DND-41 (cell line): ENCODE results near the gene FANCB.

ENCODE experiments used
- ATAC-seq: fragments of 200-7000 bp; cut with Tn5 transposase; 3 replicates; pipeline ENCODE4 v1.9.1; 2021; ENCODE audit warnings: low read depth; ENCODE audit not compliant: insufficient read depth
- DNase-seq: peaks from one replicate; pipeline ENCODE4 v3.0.0-alpha.2; 2020
- H2AFZ ChIP-seq: 2 replicates; pipeline ENCODE4 v1.6.0; 2012; ENCODE audit warnings: low read depth, low read length
- H3K27ac ChIP-seq: 2 replicates; pipeline ENCODE4 v1.5.1; 2012; ENCODE audit warnings: low read length, inconsistent platforms
- H3K27me3 ChIP-seq: fragments of 200-600 bp; sonication (generic); 2 replicates; pipeline ENCODE4 v1.6.0; 2012; ENCODE audit warnings: low read length, mild to moderate bottlenecking, inconsistent platforms; ENCODE audit not compliant: insufficient read depth, poor library complexity
- H3K36me3 ChIP-seq: 2 replicates; pipeline ENCODE4 v1.5.1; 2012; ENCODE audit warnings: low read length, inconsistent platforms; ENCODE audit not compliant: insufficient read depth
- H3K4me1 ChIP-seq: 2 replicates; pipeline ENCODE4 v1.5.1; 2012; ENCODE audit warnings: mild to moderate bottlenecking, low read length; ENCODE audit not compliant: insufficient read depth
- H3K4me2 ChIP-seq: 2 replicates; pipeline ENCODE4 v1.6.0; 2012; ENCODE audit warnings: mild to moderate bottlenecking, moderate library complexity, low read length, inconsistent platforms; ENCODE audit not compliant: insufficient read depth
- H3K4me3 ChIP-seq, 2 experiments: fragments of 200-600 bp in 1 of 2; shearing (Covaris generic) in 1 of 2; 2 replicates each; pipeline ENCODE4 v1.5.1; 2012 to 2016; ENCODE audit warnings: inconsistent platforms in 2 of 2, low read length in 2 of 2, mild to moderate bottlenecking in 2 of 2, low read depth in 1 of 2, moderate library complexity in 1 of 2
- H3K79me2 ChIP-seq: 2 replicates; pipeline ENCODE4 v1.6.0; 2012; ENCODE audit warnings: low read length, inconsistent platforms; ENCODE audit not compliant: insufficient read depth
- H3K9ac ChIP-seq: 2 replicates; pipeline ENCODE4 v1.6.0; 2012; ENCODE audit warnings: low read depth, mild to moderate bottlenecking, inconsistent platforms, low read length, moderate library complexity
- H3K9me3 ChIP-seq: 2 replicates; pipeline ENCODE4 v1.5.1; 2012; ENCODE audit warnings: low read length, moderate library complexity, mild to moderate bottlenecking, inconsistent platforms; ENCODE audit not compliant: insufficient read depth, severe bottlenecking
- H4K20me1 ChIP-seq: 2 replicates; pipeline ENCODE4 v1.6.0; 2012; ENCODE audit warnings: low read length; ENCODE audit not compliant: insufficient read depth
- CTCF ChIP-seq: IDR thresholded peaks from 2 replicates; pipeline ENCODE4 v1.5.1; 2012; ENCODE audit warnings: borderline replicate concordance, low read length, moderate library complexity, mild to moderate bottlenecking; ENCODE audit not compliant: poor library complexity, severe bottlenecking; ENCODE audit errors: extremely low read depth
- EZH2 ChIP-seq: IDR thresholded peaks from 3 replicates; pipeline ENCODE4 v1.6.1; 2012; ENCODE audit warnings: borderline replicate concordance, low read depth, mild to moderate bottlenecking, moderate library complexity, low read length, inconsistent platforms; ENCODE audit not compliant: severe bottlenecking

FANCB gene

GRCh38 chrX:14865201-14865600 lies 7.7 kb downstream of the FANCB start:
- Histone ChIP-seq H3K27me3 (no peaks in the 10 kb centered on the region), H3K79me2 (peaks cover 58% of the 10 kb centered on the region), H3K27ac (no peak overlapping the region), H4K20me1 (no peaks in the 10 kb centered on the region), H3K4me2 (no peak overlapping the region), H3K9me3 (no peaks in the 10 kb centered on the region), H3K4me1 (0 out of 2 replicates have a peak, but pooled peaks cover 3% of the 10 kb centered on the region), H2AFZ (no peak overlapping the region), H3K36me3 (peaks cover 18% of the 10 kb centered on the region), H3K4me3 (no peak overlapping the region), H3K9ac (no peak overlapping the region)
- DNase-seq: no peak
- no peak for ATAC-seq
- no peak for TF ChIP-seq EZH2
- no peak for TF ChIP-seq CTCF

- Histone ChIP-seq H3K79me2 (peaks cover 52% of the 10 kb centered on the region), H3K36me3 (peaks cover 18% of the 10 kb centered on the region), H3K4me1 (0 out of 2 replicates have a peak, but pooled peaks cover 2% of the 10 kb centered on the region), H3K27ac (no peak overlapping the region), H3K4me2 (no peak overlapping the region), H2AFZ (no peak overlapping the region), H3K9me3 (no peaks in the 10 kb centered on the region), H3K9ac (no peak overlapping the region), H3K27me3 (no peaks in the 10 kb centered on the region), H4K20me1 (no peaks in the 10 kb centered on the region), H3K4me3 (no peak overlapping the region)
- TF ChIP-seq EZH2: no peak
- TF ChIP-seq CTCF: no peak
- DNase-seq: no peak
- ATAC-seq: no peak
These were observed 8.2 kb downstream of the FANCB start for GRCh38 chrX:14864631-14865030.

GRCh38 chrX:14851526-14851925 lies 21.3 kb downstream of the FANCB start:
- no peak overlapping the region for H2AFZ ChIP-seq
- H3K9ac ChIP-seq: no peak overlapping the region
- H3K36me3 ChIP-seq: peaks cover 6% of the 10 kb centered on the region; the same call in 1 of the 2 replicates
- no peaks in the 10 kb centered on the region for H3K9me3 ChIP-seq
- H3K4me1 ChIP-seq: no peaks in the 10 kb centered on the region
- H3K79me2 ChIP-seq: no peaks in the 10 kb centered on the region
- DNase-seq: no peak
- TF ChIP-seq CTCF (no peak), EZH2 (no peak)
- no peak for ATAC-seq
- H3K4me3 ChIP-seq: no peak overlapping the region
- no peak overlapping the region for H3K4me2 ChIP-seq
- H3K27ac ChIP-seq: no peak overlapping the region
- no peaks in the 10 kb centered on the region for H4K20me1 ChIP-seq
- no peaks in the 10 kb centered on the region for H3K27me3 ChIP-seq

GRCh38 chrX:14843666-14844065 lies 29.2 kb downstream of the FANCB start:
- H3K4me1 ChIP-seq: no peaks in the 10 kb centered on the region
- H3K4me2 ChIP-seq: no peak overlapping the region
- H4K20me1 ChIP-seq: no peaks in the 10 kb centered on the region
- no peak for TF ChIP-seq EZH2
- TF ChIP-seq CTCF: no peak
- H3K27me3 ChIP-seq: no peaks in the 10 kb centered on the region
- H3K79me2 ChIP-seq: no peaks in the 10 kb centered on the region
- DNase-seq (no peak), ATAC-seq (no peak)
- H3K27ac ChIP-seq: no peak overlapping the region
- H2AFZ ChIP-seq: no peak overlapping the region
- peaks cover 12% of the 10 kb centered on the region; the same call in 1 of the 2 replicates for H3K36me3 ChIP-seq
- no peak overlapping the region for H3K4me3 ChIP-seq
- no peaks in the 10 kb centered on the region for H3K9me3 ChIP-seq
- H3K9ac ChIP-seq: no peak overlapping the region
